NCI-H82 (cell line): ENCODE data around the gene KRI1.
A peak's percentile ranks its signal among the peaks of the same experiment; 100 is the strongest.

ENCODE experiments used
- DNase-seq: peaks from one replicate; lab custom pipeline; 2025; lab: John Stamatoyannopoulos, UW

Gene KRI1

DNA sequence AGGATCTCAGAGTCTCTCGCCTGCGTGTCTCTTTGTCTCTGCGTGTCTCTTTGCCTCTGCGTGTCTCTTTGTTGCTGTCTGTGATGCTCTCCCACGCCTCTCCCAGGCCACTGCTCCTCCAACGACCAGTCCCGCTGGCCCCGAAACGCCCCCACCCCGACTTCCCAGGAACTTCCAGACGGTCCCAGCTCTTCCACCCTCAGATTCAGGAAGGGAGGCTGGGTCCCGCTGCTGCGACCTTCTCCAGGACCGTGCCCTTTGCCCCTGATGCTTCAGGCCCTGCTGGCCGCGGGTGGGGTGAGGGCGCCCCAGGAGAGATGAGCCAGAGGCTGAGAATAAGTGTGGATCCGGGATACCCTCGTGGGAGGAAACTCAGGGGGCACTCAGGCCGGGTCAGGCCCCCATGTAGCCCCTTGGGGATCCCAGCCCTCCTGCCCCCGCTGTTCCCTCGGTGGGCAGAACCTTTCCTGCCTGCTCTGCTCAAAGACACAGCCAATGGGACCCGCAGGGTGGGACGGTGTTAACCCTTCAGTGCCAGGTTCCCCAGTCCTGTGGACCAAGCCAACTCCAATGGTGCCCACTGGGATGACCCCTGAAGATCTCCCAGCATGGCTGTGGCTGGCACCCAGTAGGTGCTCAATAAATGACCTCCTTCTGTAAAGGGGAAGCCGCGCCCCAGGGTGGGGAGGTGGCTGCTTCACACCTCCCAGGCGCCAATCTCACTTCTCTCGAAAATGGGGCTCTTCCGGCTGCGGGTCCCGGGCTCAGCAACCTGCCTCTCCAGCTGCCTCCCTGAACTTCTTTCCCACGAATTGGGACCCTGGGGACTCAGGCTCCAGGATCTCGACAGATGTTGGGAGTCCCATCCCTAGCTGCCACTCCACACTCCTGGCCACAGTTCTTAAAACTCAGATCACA lies 47.1 kb downstream of the KRI1 start:
- DNase-seq: peak; percentile 11

DNA sequence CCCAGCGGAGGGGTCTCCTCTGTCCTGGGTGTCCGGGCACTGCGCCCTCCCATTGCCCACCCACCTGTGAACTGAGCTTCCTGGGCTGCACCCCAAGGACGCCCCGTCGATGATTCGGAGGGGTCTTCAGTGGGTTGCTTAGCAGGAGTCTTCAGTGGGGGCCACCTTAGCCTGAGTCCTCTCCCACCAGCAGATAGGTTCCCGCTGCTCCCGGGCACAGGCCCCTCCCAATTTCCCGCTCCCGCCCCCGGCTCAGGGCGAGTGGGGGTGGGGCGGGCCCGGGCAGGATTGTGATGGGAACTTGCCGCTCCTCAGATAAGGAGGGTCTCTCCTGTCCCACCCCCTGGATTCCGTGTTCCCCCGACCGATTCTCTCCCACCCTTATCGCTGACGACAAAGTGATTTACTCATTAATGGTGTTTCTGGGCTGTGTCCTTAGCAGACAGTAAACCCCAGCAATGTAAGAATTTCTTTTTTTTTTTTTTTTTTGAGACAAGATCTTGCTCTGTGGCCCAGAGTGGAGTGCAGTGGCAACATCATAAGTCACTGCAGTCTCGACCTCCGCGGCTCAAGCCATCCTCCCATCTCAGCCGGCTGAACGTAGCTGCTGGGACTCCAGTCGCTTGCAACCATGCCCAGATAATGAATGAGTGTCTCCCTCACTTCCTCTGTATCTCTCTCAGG lies 47.9 kb downstream of the KRI1 start:
- DNase-seq: peak; percentile 46

DNA sequence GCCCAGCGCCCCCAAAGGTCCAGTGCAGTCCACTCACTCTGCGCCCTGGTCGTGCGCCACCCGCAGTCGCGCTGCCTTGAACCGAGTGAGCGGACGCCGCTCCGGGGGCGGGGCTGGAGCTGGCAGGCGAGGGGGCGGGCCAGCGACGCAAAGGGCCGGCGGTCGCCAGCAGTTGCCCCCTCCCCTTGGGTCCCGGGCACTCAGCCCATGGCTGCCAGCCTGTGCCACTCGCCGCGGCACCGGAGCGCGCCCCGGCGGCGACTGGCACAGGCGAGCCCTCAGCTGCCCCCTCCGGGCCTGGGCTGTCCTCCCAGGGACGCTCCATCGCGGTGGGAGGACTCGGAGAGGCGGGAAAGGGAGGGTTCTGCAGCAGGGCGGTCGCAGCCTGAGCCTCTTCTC lies 48.5 kb downstream of the KRI1 start, which contains the start of gene S1PR5:
Gene S1PR5 (minus strand): TSS at position 87 of the 399 bp plus-strand sequence. CDS start 2,436 bp downstream, outside the sequence.
- DNase-seq: peak; percentile 52

DNA sequence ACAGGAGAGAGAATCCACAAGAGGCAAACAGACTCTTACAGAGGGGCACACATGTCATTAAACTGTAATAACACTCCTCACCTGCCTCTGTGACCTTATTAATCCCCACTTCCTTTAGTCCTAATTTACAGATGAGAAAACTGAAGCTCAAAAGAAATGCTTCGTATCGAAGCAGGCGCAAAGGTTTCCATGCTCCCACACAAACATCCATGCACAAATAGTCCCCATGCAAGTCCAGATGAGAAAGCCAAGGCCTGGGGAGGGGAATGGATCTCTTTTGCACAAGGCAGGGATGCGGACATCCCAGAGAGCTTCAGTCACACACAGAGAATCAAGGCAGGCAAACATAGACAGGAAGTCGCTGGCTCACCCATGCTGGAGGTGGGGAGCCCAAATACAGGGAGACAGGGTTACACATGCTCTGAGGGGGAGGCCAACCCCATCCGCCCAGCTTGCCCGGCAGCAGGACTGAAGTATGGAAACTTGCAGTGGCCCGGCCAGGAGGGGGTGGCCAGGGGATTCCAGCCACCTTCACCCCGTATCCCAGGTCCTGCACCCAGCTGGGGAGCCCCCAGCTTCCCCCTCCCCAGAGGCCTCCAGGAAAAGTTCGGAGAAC lies 49.0 kb downstream of the KRI1 start:
- peak; percentile 10 for DNase-seq

DNA sequence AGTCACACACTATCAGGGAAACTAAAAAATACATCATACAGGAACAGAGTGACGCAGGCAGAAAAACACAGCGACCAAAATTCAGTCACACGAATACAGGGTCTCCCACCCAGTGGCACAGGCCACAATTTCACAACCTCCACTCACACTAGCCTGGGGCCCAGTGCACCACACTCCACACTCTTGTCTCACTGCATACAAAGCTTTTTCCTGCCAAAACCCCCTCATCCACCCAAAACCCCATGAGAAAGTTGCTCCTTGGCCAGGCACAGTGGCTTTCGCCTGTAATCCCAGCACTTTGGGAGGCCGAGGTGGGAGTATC lies 49.8 kb downstream of the KRI1 start:
- DNase-seq: no peak

DNA sequence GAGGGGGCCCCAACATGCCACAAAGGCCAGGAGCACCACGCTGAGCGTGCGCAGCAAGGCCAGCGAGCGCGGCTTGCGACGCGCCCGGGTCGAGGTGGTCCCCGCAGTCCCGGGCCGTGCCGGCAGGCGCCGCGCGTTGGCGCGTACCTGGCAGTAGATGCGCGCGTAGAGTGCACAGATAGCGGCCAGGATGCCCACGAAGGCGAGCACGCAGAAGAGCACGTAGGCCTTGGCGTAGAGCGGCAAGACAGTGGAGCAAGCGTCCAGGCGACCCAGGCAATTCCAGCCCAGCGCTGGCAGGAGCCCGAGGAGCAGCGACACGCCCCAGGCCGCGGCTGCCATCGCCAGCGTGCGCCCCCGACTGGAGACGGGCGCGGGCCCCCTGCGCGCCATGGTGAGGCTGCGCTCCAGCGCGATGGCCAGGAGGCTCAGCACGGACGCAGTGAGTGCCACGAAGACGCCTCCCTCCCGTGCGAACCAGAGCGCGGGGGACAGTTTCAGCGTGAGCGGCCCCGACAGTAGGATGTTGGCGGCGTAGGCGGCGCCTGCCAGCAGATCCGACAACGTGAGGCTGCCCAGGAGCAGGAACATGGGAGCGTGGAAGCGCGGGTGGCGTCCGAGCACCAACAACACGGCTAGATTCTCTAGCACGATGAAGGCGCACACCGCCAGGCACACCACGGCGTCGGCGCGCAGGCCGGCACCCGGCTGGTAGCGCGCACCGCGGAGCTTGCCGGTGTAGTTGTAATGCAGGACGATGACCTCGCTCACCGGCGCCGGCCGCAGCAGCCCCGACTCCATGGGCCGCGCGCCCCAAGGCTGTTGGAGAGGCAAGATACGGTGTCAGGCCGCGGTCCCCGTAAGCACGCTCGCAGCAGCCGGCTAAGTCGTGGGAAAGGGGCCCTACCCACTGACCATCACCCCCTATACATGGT lies 51.3 kb downstream of the KRI1 start:
- DNase-seq: no peak

DNA sequence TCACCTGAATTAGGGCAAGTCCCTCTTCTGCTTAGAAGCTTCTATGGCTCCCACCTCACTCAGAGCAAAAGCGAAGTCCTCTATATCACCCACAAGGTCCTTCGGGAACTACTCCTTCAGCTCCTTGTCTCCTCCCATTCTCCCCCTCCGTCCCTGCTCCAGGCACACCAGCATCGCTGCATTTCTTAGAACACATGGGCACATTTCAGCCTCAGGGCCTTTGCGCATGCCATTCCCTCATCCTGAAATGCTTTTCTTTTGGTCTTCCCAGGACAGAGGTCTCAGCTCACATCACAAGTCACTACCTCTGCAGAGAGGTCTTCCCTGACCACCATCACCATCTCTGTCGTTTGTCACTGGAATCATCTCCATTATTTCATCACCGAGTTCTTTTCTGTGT lies 52.6 kb downstream of the KRI1 start:
- DNase-seq: no peak

DNA sequence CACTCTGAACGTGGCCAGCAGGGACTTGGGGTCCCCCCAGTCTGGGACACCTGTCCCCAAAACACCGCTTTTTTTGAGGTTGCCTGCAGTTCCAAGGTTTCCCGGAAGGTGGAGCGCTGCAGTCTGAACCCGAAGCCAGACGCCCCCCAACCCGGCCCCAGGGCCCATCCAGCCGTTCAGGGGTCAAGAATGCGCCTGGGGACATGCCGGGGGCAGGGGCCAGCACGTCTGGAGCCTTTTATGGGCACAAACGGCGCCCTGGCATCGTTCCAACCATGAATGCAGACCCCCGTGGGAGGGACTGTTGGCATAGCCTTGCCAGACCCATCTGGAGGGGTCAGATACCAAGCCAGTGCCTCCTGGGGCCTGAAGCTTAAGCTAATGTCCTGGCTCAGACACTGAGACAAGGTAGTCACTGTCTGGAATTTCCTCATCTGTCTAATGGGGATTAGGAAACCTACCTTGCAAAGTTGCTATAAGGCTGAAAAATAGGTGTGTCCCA lies 55.5 kb downstream of the KRI1 start:
- DNase-seq: peak; percentile 66

DNA sequence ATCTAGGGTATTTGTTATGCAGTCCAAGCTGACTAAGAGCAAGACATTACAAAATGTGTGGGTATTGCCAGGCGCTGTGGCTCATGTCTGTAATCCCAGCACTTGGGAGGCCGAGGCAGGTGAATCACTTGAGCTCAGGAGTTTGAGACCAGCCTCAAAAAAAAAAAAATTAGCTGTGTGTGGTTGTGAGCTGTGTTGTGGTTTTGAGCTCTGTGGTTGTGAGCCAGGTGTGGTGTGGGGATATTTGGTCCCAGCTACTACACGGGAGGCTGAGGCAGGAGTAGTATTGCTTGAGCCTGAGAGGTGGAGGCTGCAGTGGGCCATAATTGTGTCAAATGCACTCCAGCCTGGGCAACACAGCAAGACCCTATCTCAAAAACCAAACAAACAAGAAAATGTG lies 57.1 kb downstream of the KRI1 start:
- DNase-seq: no peak

DNA sequence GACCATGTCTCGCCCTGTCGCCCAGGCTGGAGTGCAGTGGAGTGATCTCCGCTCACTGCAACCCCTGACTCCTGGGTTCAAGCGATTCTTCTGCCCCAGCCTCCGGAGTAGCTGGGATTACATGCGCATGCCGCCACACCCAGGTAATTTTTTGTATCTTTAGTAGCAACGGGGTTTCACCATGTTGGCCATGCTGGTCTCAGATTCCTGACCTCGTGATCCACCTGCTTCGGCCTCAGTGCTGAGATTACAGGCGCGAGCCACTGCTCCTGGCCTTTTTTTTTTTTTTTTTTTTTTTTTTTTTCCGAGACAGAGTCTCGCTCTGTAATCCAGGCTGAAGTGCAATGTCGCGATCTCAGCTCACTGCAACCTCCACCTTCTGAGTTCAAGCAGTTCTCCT lies 57.8 kb downstream of the KRI1 start:
- DNase-seq: no peak

DNA sequence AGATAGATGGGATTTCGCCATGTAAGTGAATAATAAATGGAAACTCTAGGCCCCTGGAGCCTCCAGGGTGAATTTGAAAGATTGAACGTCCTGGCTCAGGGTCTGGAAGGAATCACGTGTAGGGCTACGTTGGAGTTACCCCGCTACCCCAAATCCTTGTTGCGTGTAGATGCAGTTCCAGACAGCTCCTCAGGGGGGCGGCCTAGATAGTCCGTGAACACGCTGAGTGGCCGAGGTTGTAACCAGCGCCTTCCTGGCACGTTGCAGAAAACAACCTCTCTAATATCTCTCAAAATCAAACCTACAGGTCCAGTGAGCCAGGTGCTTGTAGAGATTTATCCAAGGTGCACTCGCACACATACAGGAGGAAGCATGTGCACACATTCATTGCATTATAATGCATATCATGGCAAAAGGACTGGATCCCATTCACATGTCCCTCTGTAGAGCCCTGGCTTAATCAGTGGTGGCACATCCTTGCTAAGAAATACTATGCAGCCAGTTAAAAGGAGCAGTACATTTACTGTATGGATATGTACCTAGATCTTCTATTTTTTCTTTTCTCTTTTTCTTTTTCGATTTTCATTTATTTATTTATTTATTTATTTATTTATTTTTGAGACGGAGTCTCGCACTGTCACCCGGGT lies 60.1 kb downstream of the KRI1 start:
- peak; percentile 54 for DNase-seq
